Measurements from ENCODE around the gene MYO1F.
"Not testable (repeated sequence)": the region's sequence is repeated elsewhere in the genome, so short reads cannot be mapped to it uniquely, and the experiment has no call there.

MYO1F gene

GRCh38 chr19:8600064-8600463, 22.8 kb upstream of the MYO1F start:
- no peak for DNase-seq (ENCODE audit: low spot score)

DNA sequence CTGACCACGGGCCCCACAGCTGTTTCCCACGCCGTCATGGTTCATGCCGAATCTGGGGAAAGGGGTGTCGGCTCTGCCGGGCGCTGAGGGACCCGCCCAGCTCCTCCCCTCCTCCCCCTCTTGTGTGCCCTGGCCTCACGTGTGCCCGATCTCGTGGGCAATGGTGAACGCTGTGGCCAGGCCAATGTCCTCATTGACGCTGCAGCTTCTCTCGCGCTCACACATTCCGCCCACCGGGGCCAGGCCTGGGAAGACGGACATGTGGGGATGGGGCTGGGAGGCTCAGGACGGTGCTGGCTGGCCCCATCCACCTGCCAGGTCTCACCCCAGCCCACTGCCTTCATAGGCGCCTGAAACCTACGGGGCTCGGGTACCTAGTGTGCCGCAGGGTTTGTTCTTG, 18.9 kb upstream of the MYO1F start:
- DNase-seq (ENCODE audit: low spot score), result no peak

DNA sequence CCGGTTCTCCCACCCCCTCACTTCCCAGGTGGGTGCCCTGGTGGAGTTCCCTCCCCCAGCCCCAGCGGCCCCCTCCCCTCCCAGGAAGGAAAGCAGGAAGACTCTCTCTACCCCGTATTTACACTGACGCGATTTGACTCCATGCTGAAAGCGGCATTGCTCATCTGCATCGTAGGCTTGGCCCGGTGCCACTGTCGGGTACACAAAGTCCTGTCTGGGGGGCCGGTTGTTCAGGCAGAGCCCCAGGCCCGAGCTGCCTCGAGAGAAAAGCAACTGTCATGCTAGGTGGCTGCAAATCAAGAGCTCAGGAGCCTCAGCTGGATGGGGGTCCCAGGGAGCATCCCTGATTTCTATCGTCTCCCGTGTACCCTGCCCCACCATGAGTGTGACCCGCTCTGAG, 18.4 kb upstream of the MYO1F start:
- DNase-seq (ENCODE audit: low spot score), result no peak

DNA sequence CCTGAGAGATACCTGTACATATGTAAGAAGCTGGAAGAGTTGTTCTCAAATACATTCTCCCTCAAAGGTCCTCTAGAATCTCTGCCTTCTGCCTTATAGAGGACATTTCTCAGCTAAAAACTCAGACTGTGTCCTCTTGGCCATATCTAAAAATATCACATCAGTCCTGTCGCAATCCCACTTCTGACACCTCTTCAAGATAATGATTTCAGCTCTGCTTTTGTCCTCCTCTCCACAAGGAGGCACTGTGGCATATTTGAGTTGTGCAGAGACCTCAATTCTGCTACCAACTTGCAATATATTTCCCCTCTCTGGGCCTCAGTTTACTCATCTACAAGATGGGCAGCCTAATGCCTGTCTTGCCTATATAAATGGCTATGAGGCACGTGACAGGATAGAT, 16.7 kb upstream of the MYO1F start:
- no peak for DNase-seq (ENCODE audit: low spot score)

DNA sequence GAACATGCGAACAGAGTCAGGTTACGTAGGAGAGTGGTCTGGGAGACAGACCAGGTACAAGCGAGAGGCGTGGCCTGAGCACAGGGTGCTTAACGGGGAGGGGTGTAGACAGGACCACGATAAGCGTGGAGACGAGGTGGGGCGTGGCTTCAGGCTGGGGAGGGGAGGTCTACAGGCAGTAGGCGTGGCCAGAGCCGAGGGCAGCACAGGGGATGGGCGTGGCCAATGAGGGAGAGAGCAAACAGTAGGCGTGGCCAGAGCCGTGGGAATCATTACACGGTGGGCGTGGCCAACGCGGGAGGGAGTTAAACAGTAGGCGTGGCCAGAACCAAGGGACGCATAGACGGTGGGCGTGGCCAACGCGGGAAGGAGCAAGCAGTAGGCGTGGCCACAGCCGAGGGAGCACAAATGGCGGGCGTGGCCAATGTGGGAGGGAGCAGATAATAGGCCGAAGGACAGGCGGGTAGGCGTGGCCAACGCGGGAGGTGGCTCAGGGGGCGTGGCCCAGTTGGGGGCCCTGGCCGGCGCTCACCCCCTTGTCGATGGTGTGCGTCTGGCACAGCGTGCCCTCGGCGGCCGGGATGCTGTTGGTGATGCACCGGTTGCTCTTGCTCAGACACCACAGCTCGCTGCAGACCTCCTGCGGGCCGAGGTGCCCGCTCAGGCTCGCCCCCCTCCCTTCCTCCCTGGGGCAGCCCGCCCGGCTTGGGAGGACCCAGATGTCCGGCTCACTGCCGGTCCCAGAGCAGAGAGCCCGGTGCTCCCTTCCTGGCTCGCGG, 15.2 kb upstream of the MYO1F start:
- peak; percentile 95 for DNase-seq (ENCODE audit: low spot score)

DNA sequence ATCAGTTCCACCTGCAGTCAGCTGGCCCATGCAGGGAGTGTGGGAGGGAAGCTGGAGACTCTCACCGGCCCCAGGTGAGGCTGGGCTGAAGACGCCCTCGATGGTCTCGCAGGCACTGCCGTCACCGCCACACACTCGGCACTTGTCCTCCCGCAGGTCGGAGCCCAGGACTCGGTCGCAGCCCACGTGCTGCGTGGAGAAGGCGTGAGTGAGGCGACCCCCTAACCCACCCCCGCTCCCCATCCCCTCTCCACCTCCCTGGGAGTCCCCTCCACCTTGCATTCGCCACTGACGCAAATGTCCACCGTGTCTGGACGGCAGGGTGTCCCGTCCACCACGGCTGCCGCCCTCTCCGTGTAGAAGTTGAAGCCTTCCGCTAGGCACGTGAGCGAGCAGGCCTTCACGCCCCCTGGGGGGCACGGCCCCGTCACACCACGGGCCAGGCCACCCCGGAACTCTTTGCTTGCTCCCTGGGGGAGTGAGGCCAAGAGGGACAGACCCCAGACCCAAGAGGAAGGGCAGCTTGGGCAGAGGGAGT, 12.0 kb upstream of the MYO1F start:
- no peak for DNase-seq (ENCODE audit: low spot score)

DNA sequence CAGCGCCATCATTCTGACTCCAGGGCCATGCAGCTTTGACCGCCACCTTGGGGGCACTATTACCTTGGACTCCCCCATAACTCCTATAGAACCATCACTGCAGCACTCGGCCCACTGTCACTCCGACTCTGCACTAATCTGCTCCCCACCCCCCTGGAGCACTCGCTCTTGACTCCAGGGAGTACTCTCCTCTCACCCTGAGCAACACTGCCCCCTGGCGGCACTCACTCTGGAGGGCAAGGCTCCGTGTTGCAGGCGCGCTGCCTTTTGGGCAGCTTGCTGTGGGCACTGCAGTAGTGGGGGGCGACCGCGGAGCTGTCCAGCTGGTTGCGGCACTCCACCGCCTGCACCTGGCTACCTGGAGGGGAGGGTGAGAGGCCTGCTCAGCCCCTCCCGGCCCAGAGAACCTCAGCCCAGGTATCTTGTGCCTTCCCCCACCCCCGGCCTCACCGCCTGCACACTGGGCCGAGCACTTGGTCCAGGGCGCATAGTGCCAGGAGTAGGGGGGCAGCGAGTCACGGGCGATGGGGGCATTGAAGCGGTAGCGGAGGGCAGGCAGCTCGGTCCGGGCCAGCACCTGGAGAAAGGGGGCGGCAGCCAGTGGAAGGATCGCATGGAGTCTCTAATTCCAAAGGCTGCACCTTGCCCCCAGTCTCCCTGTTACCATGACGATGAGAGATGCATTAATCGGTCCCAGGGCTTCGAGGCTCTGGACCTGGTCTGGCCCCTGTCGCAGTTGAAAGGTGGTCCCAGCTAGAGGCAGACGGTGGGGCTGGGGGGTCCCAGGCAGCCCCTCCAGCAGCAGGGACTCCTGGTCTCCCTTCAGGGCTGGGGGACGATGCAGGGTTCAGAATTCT, 8.9 kb upstream of the MYO1F start:
- no peak for DNase-seq (ENCODE audit: low spot score)

DNA sequence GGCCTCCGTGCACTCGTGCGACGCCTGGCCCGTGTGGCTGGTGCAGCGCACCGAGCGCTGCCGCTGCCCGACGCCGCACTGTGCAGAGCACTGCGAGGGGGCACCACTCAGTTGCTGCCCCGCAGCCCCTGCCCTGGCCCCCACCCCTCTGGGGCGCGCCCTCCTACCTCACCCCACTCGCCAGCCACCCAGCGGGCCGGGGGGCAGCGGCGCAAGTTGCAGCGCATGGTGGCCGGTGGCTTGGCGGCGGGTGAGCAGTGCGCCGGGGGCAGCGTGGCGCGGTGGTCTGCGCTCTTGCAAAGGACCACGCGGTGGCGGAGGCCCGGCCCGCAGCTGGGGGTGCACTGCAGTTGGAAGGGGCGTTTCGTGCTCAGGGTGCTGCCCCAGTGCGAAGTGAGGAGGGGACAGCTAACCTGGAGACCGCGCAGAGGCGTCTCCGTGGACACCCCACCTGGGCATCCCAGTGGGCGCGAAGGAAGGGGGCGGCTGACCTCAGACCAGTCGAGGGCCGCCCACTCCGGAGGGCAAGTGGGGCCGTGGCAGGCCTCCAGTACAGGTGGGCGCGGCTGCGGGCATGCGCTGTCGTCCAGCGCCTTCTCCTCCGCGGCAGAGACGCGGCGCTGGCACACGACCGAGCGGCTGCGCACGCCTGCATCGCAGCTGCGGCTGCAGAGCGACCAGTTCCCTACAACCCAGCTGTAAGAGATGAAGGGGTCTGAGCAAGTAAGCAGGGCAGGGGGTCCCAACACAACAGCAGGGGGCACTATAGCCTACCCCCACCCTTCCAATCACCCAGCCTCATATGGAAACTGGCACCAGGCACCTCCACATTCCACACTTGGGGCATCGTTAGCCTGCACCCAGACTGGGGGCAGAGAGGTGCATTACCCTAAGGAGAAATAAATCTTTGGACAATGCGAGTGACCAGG, 8.0 kb upstream of the MYO1F start:
- no peak for DNase-seq (ENCODE audit: low spot score)

DNA sequence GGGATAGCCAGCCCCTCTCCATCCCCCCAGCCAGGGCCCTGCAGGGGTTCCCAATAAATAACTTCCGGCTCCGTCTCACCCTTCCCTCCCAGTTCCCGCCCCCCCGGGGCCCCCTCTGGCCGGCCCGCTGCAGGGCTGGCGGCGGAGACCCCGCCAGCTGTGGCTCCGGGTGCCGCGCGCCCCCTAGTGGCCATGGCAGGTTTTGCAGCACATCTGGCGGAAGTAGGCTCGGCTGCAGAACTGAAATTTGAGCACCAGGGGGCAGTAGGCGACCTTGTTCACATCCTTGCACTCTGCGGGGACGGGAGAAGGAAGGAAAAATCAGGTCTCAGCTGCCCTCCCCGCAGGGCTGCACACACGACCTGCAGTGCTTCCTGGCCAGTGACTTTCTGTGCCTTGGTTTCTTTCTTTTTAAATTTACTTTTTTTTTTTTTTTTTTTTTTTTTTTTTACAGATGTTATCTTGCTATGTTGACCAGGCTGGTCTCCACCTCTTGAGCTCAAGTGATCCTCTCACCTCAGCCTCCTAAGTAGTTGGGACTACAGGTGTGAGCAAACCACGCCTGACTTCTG, 3.6 kb upstream of the MYO1F start:
- peak; percentile 81 for DNase-seq (ENCODE audit: low spot score)

DNA sequence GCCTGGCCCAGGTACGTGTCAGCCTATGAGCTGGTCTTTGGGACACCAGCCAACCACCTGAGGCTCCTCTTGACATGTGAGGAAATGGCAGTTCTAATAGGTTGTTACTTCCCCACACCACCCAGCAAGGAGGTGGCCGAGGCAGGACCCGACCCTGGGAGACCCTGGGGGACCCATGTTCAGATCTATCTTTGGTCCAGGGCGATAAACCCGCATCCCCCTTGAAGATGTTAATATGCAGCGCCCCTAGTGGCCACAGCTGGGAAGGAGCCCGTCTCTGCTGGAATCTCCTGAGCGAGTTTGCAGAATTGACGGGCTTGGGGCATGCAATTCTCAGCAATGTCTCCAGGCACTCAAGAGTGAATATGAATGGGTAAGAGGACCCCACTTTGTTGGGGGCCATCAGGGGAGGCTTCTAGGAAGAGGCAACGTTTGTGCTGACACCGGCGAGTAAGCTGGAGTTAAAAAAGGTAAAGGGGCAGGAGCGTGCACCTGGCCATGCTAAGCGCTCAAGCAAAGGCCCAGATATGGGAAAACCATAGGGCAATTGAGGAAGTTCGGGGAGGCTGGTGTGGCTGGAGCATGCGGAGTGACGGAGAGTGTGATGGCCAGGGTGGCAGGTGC, 1.5 kb upstream of the MYO1F start:
- DNase-seq (ENCODE audit: low spot score), result peak; percentile 76

DNA sequence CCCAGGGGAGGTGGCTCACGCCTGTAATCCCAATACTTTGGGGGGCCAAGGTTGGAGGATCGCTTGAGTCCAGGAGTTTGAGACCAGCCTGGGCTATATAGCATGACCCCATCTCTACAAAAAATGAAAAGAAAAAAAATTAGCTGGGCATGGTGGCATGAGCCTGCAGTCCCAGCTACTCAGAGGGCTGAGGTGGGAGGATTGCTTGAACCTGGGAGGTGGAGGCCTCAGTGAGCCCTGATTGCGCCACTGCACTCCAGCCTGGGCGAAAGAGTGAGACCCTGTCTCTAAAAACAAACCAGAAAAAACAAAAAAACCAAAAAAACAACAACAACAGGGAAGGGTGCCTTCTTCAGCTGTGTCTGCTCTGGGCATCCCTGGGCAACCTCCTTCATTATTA, 499 bp upstream of the MYO1F start:
- no peak for DNase-seq (ENCODE audit: low spot score)

GRCh38 chr19:8576273-8576993, 809 bp downstream of the MYO1F start:
- DNase-seq (ENCODE audit: low spot score), result no peak

- DNase-seq (ENCODE audit: low spot score), result peak; percentile 41
Measured at GRCh38 chr19:8575467-8575997, 1.7 kb downstream of the MYO1F start.

- not testable (repeated sequence) for DNase-seq (ENCODE audit: low spot score)
Measured at GRCh38 chr19:8574619-8574922, 2.7 kb downstream of the MYO1F start.

GRCh38 chr19:8573316-8573715, 3.9 kb downstream of the MYO1F start:
- DNase-seq (ENCODE audit: low spot score), result no peak

- peak; percentile 86 for DNase-seq (ENCODE audit: low spot score)
Measured at GRCh38 chr19:8571006-8571411, 6.2 kb downstream of the MYO1F start.

DNA sequence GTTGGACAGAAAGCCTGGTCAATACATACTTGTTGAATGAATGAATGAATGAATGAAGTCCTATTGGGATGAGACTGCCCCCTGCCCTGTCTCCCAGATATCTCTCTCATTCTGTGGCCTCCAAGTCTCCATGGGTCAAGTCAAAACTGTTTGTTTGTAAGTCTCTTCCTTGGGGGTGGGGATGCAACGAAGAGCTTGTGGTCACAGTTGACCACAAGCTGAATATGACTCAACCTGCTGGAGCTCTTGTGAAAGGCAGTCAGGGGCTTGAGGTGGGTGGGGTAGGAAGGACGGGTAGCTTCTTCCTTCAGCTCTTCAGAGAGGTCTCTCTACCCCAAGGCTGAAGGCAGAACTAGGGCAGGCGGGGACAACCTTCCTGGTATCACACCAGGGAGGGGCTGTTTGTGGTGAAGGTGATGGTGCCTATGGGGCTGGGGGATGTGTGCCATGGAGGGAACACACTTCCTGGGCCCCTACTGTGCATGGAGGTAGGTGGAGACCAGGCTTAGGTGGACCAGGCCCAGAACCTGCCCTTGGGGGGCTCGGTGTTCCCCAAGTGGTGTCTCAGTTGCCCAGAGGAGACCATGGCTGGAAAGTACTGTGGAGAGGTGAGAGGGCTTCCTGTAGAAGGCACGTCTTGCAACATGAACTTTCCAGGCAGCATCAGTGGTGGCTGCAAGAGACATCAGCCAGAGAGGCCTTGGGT, 8.0 kb downstream of the MYO1F start:
- peak; percentile 96 for DNase-seq (ENCODE audit: low spot score)

- DNase-seq (ENCODE audit: low spot score), result no peak
Measured at GRCh38 chr19:8567522-8568172, 9.6 kb downstream of the MYO1F start.

DNA sequence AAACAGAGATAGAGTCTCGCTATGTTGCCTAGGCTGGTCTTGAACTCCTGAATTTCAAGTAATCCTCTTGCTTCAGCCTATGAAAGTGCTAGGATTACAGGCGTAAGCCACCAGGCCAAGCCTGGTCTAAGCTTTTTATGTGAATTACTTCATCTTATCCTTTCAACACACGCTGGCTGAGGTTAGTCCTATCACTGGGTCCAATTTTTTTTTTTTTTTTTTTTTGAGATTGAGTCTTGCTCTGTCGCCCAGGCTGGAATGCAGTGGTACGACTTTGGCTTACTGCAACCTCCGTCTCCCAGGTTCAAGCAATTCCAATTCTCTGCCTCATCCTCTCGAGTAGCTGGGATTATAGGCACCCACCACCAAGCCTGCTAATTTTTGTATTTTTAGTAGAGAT, 10.4 kb downstream of the MYO1F start:
- no peak for DNase-seq (ENCODE audit: low spot score)

Data from AG08395 (cell line).